ENCODE results near the gene IPO5.

IPO5 gene

GRCh38 chr13:98066636-98067035 is 113.2 kb downstream of the IPO5 start:
- no peak for DNase-seq

DNA sequence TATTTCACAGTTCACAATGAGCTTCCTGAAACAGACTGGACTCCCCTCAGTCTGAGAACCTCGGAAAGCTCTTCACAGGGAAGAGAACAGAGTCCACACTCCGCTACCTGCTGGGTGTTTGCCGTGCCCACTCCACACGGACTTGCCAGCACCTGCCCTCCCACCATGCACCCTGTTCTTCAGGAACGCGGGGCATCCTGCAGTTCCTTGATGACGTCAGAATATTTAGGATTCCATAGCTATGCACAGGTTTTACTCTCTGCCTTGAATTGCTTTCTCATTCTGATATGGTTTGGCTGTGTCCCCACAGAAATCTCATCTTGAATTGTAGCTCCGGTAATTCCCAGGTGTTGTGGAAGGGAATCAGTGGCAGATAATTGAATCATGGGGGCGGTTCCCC is 115.0 kb downstream of the IPO5 start:
- no peak for DNase-seq

- DNase-seq: no peak
Observed at GRCh38 chr13:98069985-98070384, 116.5 kb downstream of the IPO5 start.

DNA sequence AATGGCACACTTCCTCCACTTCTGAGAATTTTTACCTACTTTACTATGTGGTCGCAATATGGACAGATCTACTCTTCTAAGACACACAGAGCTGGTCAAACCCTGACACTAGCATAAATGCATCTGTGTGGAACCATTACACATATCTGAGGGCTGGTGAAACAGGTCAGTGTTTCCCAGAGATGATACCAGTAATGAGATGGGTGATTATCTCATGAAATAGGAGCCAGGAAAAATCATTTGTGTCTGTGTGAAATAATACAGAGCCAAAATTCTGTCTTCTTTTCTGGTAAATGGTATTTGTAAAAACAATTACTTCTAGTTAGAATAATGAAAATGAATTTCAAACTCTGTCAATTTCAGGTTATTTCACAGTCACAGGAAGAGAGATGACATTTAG is 117.8 kb downstream of the IPO5 start:
- DNase-seq: no peak

DNA sequence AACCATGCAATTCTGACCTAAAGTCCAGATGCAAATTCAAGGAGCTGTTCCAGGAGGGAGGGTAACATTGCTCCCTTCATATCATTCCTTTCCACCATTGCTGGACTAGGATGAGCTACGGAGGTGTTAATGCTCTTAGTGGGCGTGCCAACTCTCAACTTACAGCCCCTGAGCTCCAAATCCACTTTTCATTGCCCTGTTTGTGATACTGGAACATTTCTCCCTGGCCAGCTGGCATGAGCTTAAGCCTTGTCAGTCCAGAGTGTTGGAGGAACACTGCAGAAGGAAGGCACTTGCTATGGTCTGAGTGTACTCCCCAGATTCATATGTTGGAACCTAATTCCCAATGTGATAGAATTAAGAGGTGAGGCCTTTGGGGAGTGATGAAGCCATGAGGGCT is 119.0 kb downstream of the IPO5 start:
- no peak for DNase-seq
